ENCODE data around the gene TENM4. TPM values are rescaled to one million over a fixed set of nuclear protein-coding genes. Genes with fewer than 3 reads are reported as not detected.

Gene TENM4
- total RNA-seq, 1 donor from 2014 or later, result 50.7 TPM

- H3K36me3 Mint-ChIP-seq (ENCODE audit: unreplicated experiment), result no peaks in the 10 kb centered on the region
- H3K4me3 Mint-ChIP-seq (ENCODE audit: unreplicated experiment), result no peak overlapping the region
- TF ChIP-seq CTCF (IDR thresholded peaks at IDR 0.05; ENCODE audit: partially characterized antibody, unreplicated experiment), result no peak
- H3K9me3 Mint-ChIP-seq (ENCODE audit: unreplicated experiment), result no peaks in the 10 kb centered on the region
- H3K27me3 Mint-ChIP-seq (ENCODE audit: unreplicated experiment), result no peaks in the 10 kb centered on the region
- DNase-seq, result no peak
- H3K4me1 Mint-ChIP-seq (ENCODE audit: low read depth, unreplicated experiment), result peaks cover 33% of the 10 kb centered on the region
- no peak overlapping the region for H3K27ac Mint-ChIP-seq (ENCODE audit: unreplicated experiment)
Measured at GRCh38 chr11:79423736-79424135, 17.1 kb downstream of the TENM4 start.

GRCh38 chr11:79422866-79423265 lies 18.0 kb downstream of the TENM4 start:
- TF ChIP-seq CTCF (IDR thresholded peaks at IDR 0.05; ENCODE audit: partially characterized antibody, unreplicated experiment), result no peak
- H3K36me3 Mint-ChIP-seq (ENCODE audit: unreplicated experiment), result no peaks in the 10 kb centered on the region
- no peaks in the 10 kb centered on the region for H3K9me3 Mint-ChIP-seq (ENCODE audit: unreplicated experiment)
- H3K27ac Mint-ChIP-seq (ENCODE audit: unreplicated experiment), result no peak overlapping the region
- peaks cover 33% of the 10 kb centered on the region for H3K4me1 Mint-ChIP-seq (ENCODE audit: low read depth, unreplicated experiment)
- no peak for DNase-seq
- no peak overlapping the region for H3K4me3 Mint-ChIP-seq (ENCODE audit: unreplicated experiment)
- H3K27me3 Mint-ChIP-seq (ENCODE audit: unreplicated experiment), result no peaks in the 10 kb centered on the region

DNA sequence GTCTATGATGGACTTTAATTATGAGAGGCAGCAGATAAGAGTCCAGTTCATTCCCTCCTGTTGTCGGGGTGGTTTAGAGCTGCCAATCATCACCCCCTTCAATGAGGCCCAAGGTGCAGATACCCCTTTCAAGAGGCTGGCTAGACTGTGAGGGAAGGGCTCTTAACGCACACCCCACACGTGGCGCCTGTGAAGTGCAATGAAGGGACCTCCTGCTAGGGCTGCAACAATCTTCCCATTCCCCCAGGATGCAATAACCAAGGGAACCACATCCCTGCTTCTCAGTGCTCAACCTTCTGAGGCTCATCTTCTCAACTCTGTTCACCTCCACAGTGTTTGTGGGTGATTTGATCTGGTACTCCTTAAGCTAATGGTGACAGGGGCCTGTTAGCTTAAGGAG lies 19.0 kb downstream of the TENM4 start:
- peaks cover 33% of the 10 kb centered on the region for H3K4me1 Mint-ChIP-seq (ENCODE audit: low read depth, unreplicated experiment)
- DNase-seq, result no peak
- no peaks in the 10 kb centered on the region for H3K9me3 Mint-ChIP-seq (ENCODE audit: unreplicated experiment)
- no peak for TF ChIP-seq CTCF (IDR thresholded peaks at IDR 0.05; ENCODE audit: partially characterized antibody, unreplicated experiment)
- H3K36me3 Mint-ChIP-seq (ENCODE audit: unreplicated experiment), result peaks cover 1% of the 10 kb centered on the region
- no peak overlapping the region for H3K4me3 Mint-ChIP-seq (ENCODE audit: unreplicated experiment)
- no peak overlapping the region for H3K27ac Mint-ChIP-seq (ENCODE audit: unreplicated experiment)
- no peaks in the 10 kb centered on the region for H3K27me3 Mint-ChIP-seq (ENCODE audit: unreplicated experiment)

DNA sequence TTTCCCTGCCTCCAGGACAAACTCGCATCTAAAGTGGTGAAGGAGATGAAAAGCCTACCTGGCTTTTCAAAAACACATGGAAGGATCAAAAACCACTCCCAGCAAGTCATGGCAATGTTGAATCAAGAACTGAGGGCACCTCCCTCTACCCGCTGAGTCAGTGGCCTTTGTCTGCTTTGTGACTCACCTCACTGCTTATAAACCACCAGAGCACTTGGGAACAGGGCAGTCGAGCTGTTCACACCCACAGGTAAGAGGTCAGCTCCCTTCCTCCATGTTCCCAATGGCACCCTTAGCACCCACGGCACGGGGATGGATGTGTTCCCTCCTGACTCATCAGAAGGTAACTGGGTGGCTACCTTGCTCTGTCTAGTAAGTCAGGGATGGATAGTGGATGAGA lies 21.7 kb downstream of the TENM4 start:
- TF ChIP-seq CTCF (IDR thresholded peaks at IDR 0.05; ENCODE audit: partially characterized antibody, unreplicated experiment), result no peak
- Mint-ChIP-seq H3K36me3 (ENCODE audit: unreplicated experiment) (peaks cover 10% of the 10 kb centered on the region), H3K4me3 (ENCODE audit: unreplicated experiment) (no peak overlapping the region), H3K27me3 (ENCODE audit: unreplicated experiment) (no peaks in the 10 kb centered on the region), H3K27ac (ENCODE audit: unreplicated experiment) (no peak overlapping the region), H3K4me1 (ENCODE audit: low read depth, unreplicated experiment) (peaks cover 37% of the 10 kb centered on the region), H3K9me3 (ENCODE audit: unreplicated experiment) (no peaks in the 10 kb centered on the region)
- DNase-seq, result no peak

DNA sequence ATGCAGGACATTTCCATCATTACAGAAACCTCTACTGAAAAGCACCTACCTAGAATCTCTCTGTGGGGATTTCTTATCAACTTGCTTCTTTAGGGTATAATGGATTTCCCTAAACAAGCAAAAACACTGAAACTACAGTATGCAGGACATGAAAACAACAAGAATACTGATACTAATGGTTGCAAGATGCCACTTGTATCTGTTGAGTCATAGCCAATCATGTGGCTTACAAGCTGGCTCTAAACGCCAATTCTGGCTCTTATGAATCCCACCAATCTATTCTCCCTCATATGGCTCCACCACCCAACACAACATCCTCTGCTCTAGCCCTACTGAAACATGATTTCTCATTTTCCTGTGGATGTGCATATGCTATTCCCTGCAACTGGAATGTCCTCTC lies 22.6 kb downstream of the TENM4 start:
- TF ChIP-seq CTCF (IDR thresholded peaks at IDR 0.05; ENCODE audit: partially characterized antibody, unreplicated experiment), result no peak
- H3K27me3 Mint-ChIP-seq (ENCODE audit: unreplicated experiment), result no peaks in the 10 kb centered on the region
- peaks cover 10% of the 10 kb centered on the region for H3K36me3 Mint-ChIP-seq (ENCODE audit: unreplicated experiment)
- no peak overlapping the region for H3K4me3 Mint-ChIP-seq (ENCODE audit: unreplicated experiment)
- H3K9me3 Mint-ChIP-seq (ENCODE audit: unreplicated experiment), result peaks cover 2% of the 10 kb centered on the region
- DNase-seq, result no peak
- H3K4me1 Mint-ChIP-seq (ENCODE audit: low read depth, unreplicated experiment), result peaks cover 42% of the 10 kb centered on the region
- H3K27ac Mint-ChIP-seq (ENCODE audit: unreplicated experiment), result no peak overlapping the region
